HepG2 (cell line): ENCODE data around the gene LYPLA2. TPM values are rescaled to one million over a fixed set of nuclear protein-coding genes. Genes with fewer than 3 reads are reported as not detected.

Source experiments
- CEBPG ChIP-seq: IDR thresholded peaks from 2 replicates; pipeline ENCODE4 v1.6.1; 2016
- CREB1 ChIP-seq, 2 experiments: fragments of 450-650 bp in 1 of 2; IDR thresholded peaks; 2 replicates each; pipeline ENCODE4 v1.6.1; 2016 to 2017; ENCODE audit warnings: control low read depth in 1 of 2, mild to moderate bottlenecking in 1 of 2, missing compliant biosample characterization in 1 of 2, missing genetic modification characterization in 1 of 2
- ELF4 ChIP-seq: sonication (generic); formaldehyde crosslinking; IDR thresholded peaks from 2 replicates; pipeline ENCODE4 v1.5.0; 2020; ENCODE audit warnings: missing genetic modification reagents, mild to moderate bottlenecking, moderate library complexity, borderline replicate concordance
- HNF1B ChIP-seq: sonication (generic); formaldehyde crosslinking; IDR thresholded peaks from 2 replicates; pipeline ENCODE4 v1.5.1; 2020; ENCODE audit warnings: mild to moderate bottlenecking, moderate library complexity, missing genetic modification reagents
- KDM3A ChIP-seq: IDR thresholded peaks from 2 replicates; pipeline ENCODE4 v1.6.1; 2018; ENCODE audit warnings: low read depth, missing compliant biosample characterization
- KLF16 ChIP-seq, 2 experiments: sonication (generic) in 1 of 2; formaldehyde crosslinking in 1 of 2; IDR thresholded peaks; 2 replicates each; pipeline versions ENCODE4 v1.6.1 to v1.8.0; 2016 to 2023; ENCODE audit warnings: missing genetic modification reagents in 2 of 2, missing compliant biosample characterization in 1 of 2
- LRRFIP1 ChIP-seq: sonication (generic); formaldehyde crosslinking; conservative IDR thresholded peaks from 2 replicates; pipeline ENCODE4 v1.4.0; 2020; ENCODE audit warnings: missing genetic modification reagents
- NFE2L1 ChIP-seq: sonication (generic); formaldehyde crosslinking; IDR thresholded peaks from 2 replicates; pipeline ENCODE4 v1.4.0; 2020; ENCODE audit warnings: missing genetic modification reagents, mild to moderate bottlenecking, borderline replicate concordance
- NFE2L2 ChIP-seq: fragments of 150-350 bp; IDR thresholded peaks from 2 replicates; pipeline ENCODE4 v1.6.1; 2014; ENCODE audit warnings: low read length
- NR0B2 ChIP-seq: sonication (generic); formaldehyde crosslinking; IDR thresholded peaks from 2 replicates; pipeline ENCODE4 v1.4.0; 2020; ENCODE audit warnings: mild to moderate bottlenecking, missing genetic modification reagents
- REPIN1 ChIP-seq: sonication (generic); formaldehyde crosslinking; IDR thresholded peaks from 2 replicates; pipeline ENCODE4 v1.8.0; 2022; ENCODE audit warnings: missing genetic modification reagents, low read depth, mild to moderate bottlenecking, borderline replicate concordance
- SNAI1 ChIP-seq: sonication (generic); formaldehyde crosslinking; IDR thresholded peaks from 2 replicates; pipeline ENCODE4 v1.5.0; 2020; ENCODE audit warnings: mild to moderate bottlenecking, missing genetic modification reagents, borderline replicate concordance
- USF2 ChIP-seq, 2 experiments: sonication (generic) in 1 of 2; formaldehyde crosslinking in 1 of 2; IDR thresholded peaks; 2 replicates each; pipeline versions ENCODE4 v1.5.1 to v1.6.1; 2011 to 2020; ENCODE audit warnings: borderline replicate concordance in 1 of 2, low read depth in 1 of 2, low read length in 1 of 2, mild to moderate bottlenecking in 1 of 2, missing genetic modification reagents in 1 of 2, moderate library complexity in 1 of 2
- YY1 ChIP-seq: IDR thresholded peaks from 2 replicates; pipeline ENCODE4 v1.6.1; 2011; ENCODE audit warnings: low read length, low read depth, moderate library complexity, mild to moderate bottlenecking; ENCODE audit not compliant: insufficient read depth, insufficient replicate concordance
- ZFP1 ChIP-seq: IDR thresholded peaks from 2 replicates; pipeline ENCODE4 v1.6.1; 2016
- ZNF124 ChIP-seq: sonication (generic); formaldehyde crosslinking; IDR thresholded peaks from 2 replicates; pipeline ENCODE4 v1.4.0; 2020; ENCODE audit warnings: missing genetic modification reagents
- ZNF292 ChIP-seq: sonication (generic); formaldehyde crosslinking; IDR thresholded peaks from 2 replicates; pipeline ENCODE4 v1.8.1; 2022; ENCODE audit warnings: mild to moderate bottlenecking, low read depth, missing genetic modification reagents, borderline replicate concordance
- ZNF343 ChIP-seq: sonication (generic); formaldehyde crosslinking; IDR thresholded peaks from 2 replicates; pipeline ENCODE4 v1.4.0; 2020; ENCODE audit warnings: mild to moderate bottlenecking, missing genetic modification reagents
- ZNF709 ChIP-seq: sonication (generic); formaldehyde crosslinking; IDR thresholded peaks from 2 replicates; pipeline ENCODE4 v1.5.0; 2020; ENCODE audit warnings: mild to moderate bottlenecking, missing genetic modification reagents
- ZNF841 ChIP-seq: sonication (generic); formaldehyde crosslinking; IDR thresholded peaks from 2 replicates; pipeline ENCODE4 v1.8.1; 2023; ENCODE audit warnings: missing genetic modification reagents, borderline replicate concordance
- polyA plus RNA-seq, 8 experiments: library from polyadenylated mRNA; depleted of rRNA in 3 of 8; stranded (reverse) in 7 of 8; unstranded in 1 of 8; fragments of >200 nt; fragmentation: Illumina TruSeq in 4 of 8; extraction: Trizol in 4 of 8; gene quantifications; 2 replicates each; pipeline versions ENCODE4 v1.2.1 to v1.2.3, GENCODE V29; 2011 to 2016; ENCODE audit warnings: low read depth in 4 of 8, missing spikeins in 1 of 8, mixed read lengths in 1 of 8; ENCODE audit not compliant: insufficient read depth in 1 of 8
- total RNA-seq, 5 experiments: library from RNA; depleted of rRNA; stranded (reverse); fragments of >200 nt; fragmentation: Illumina TruSeq; extraction: Trizol; gene quantifications; 2 replicates each; pipeline ENCODE4 v1.2.3, GENCODE V29; 2016; ENCODE audit warnings: low read depth in 1 of 5

Gene LYPLA2
- total and polyA plus RNA-seq, 2 of the 13 experiments (the other 11 are each of a cell fraction or from before 2014, with no cell fraction given): 72.1 to 73.2 TPM

GRCh38 chr1:23790696-23791515, at the start of gene LYPLA2 (continued):
- TF ChIP-seq ZNF709 (CRISPR knock-in tag) (no peak), NFE2L1 (no peak), KDM3A (CRISPR knock-in tag) (0 out of 2 replicates have a peak, but pooled peaks have one; percentile 37), YY1 (peak; percentile 98), ZNF292 (CRISPR knock-in tag) (no peak; the same call in 1 of the 2 replicates), LRRFIP1 (CRISPR knock-in tag) (no peak), NFE2L2 (no peak), ELF4 (CRISPR knock-in tag) (peak; percentile 79; the same call in 1 of the 2 replicates), ZNF841 (CRISPR knock-in tag) (no peak), REPIN1 (CRISPR knock-in tag) (peak; percentile 71), CREB1 (IDR thresholded peaks at IDR 0.05) (peak; percentile 22; the same call in 1 of the 2 replicates), CREB1 (CRISPR knock-in tag; IDR thresholded peaks at IDR 0.05) (peak; percentile 83), SNAI1 (CRISPR knock-in tag) (no peak), NR0B2 (no peak), USF2 (IDR thresholded peaks at IDR 0.05; ENCODE audit: low read depth, low read length) (no peak), USF2 (CRISPR knock-in tag; IDR thresholded peaks at IDR 0.05; ENCODE audit: borderline replicate concordance) (no peak), HNF1B (CRISPR knock-in tag) (peak; percentile 60; the same call in 1 of the 2 replicates), CEBPG (CRISPR knock-in tag) (peak; percentile 3; the same call in 1 of the 2 replicates), ZFP1 (0 out of 2 replicates have a peak, but pooled peaks have one; percentile 17), ZNF124 (CRISPR knock-in tag) (peak; percentile 56), KLF16 (CRISPR knock-in tag; IDR thresholded peaks at IDR 0.05) (peak in 1 of 2 experiments; percentile 64; a peak in 2 of 4 replicates), ZNF343 (no peak)
